Heart left ventricle (tissue), 16 donors: ENCODE data around the gene GNL1. TPM values are rescaled to one million over a fixed set of nuclear protein-coding genes. Genes with fewer than 3 reads are reported as not detected.

ENCODE experiments used
- ATAC-seq, 4 donors: fragments of 200-7000 bp; cut with Tn5 transposase; one replicate each; pipeline ENCODE4 v1.9.1; 2020 to 2022; ENCODE audit warnings: moderate library complexity in 4 of 4, mild to moderate bottlenecking in 3 of 4, moderate number of reproducible peaks in 1 of 4
- DNase-seq, 5 donors: peaks; one replicate each; pipeline ENCODE4 v3.0.0-alpha.2; 2020
- H3K27ac ChIP-seq, 12 donors: fragments of 200-600 bp; sonication (generic) in 4 of 12; one replicate each; pipeline versions ENCODE4 v1.5.0 to v1.8.0; 2016 to 2022; ENCODE audit warnings: mild to moderate bottlenecking in 2 of 12
- H3K27me3 ChIP-seq, 9 donors: fragments of 200-600 bp; sonication (generic) in 2 of 9; one replicate each; pipeline versions ENCODE4 v1.5.1 to v1.8.0; 2016 to 2022; ENCODE audit warnings: mild to moderate bottlenecking in 3 of 9
- H3K36me3 ChIP-seq, 9 donors: fragments of 200-600 bp; sonication (generic) in 2 of 9; one replicate each; pipeline versions ENCODE4 v1.5.0 to v1.8.0; 2018 to 2022; ENCODE audit warnings: mild to moderate bottlenecking in 2 of 9
- H3K4me1 ChIP-seq, 12 donors: fragments of 200-600 bp; sonication (generic) in 4 of 12; one replicate each; pipeline versions ENCODE4 v1.5.0 to v1.8.0; 2016 to 2022; ENCODE audit warnings: mild to moderate bottlenecking in 3 of 12
- H3K4me3 ChIP-seq, 12 donors: fragments of 200-600 bp; sonication (generic) in 4 of 12; one replicate each; pipeline versions ENCODE4 v1.5.0 to v1.8.0; 2017 to 2022; ENCODE audit warnings: mild to moderate bottlenecking in 9 of 12, moderate library complexity in 4 of 12
- H3K9me3 ChIP-seq, 12 donors: fragments of 200-600 bp; sonication (generic) in 4 of 12; one replicate each; pipeline versions ENCODE4 v1.5.0 to v1.8.0; 2016 to 2022; ENCODE audit warnings: mild to moderate bottlenecking in 1 of 12
- CTCF ChIP-seq, 12 donors: fragments of 200-600 bp; sonication (generic) in 4 of 12; IDR thresholded peaks; one replicate each; pipeline versions ENCODE4 v1.5.0 to v1.8.0; 2018 to 2022; ENCODE audit warnings: antibody characterized with exemption in 12 of 12, mild to moderate bottlenecking in 5 of 12
- POLR2A ChIP-seq, 2 donors: fragments of 450-650 bp; IDR thresholded peaks; one replicate each; pipeline ENCODE4 v1.6.1; 2017; ENCODE audit warnings: antibody characterized with exemption in 2 of 2, mild to moderate bottlenecking in 2 of 2, moderate library complexity in 2 of 2
- WGBS, 4 donors: extraction: QIAGEN DNeasy Blood & Tissue Kit in 2 of 4; methylation state at CpG; one replicate each; pipeline versions ENCODE4 v1.1.5 to v1.1.7; 2013 to 2018; 5-methylcytosine and 5-hydroxymethylcytosine counted together
- intact Hi-C, 10 donors: fragments of 100-400 bp; cut with DNase I; formaldehyde crosslinking; loops; one replicate each; pipeline versions ENCODE4 v1.11.1 to v1.14.2; 2022
- polyA plus RNA-seq, 2 donors: library from polyadenylated mRNA; stranded (reverse); fragments of 200-250 nt; gene quantifications; one replicate each; pipeline ENCODE4 v1.2.3, GENCODE V29; 2013
- total RNA-seq, 9 donors: library from RNA; depleted of rRNA in 2 of 9; stranded (reverse); fragments of >200 nt in 2 of 9; fragmentation: NEBNext Ultra II Directional in 3 of 9; extraction: Animal tissue kit (Norgen Biotek cat#: 25700) in 3 of 9; gene quantifications; one replicate each; pipeline versions ENCODE4 v1.1.0 to v1.2.4, GENCODE V29; 2016 to 2023
- donor health status: ischemic (EF 13 %, LVEDD 7.1; RV severe dilation, severe dysfunction).
- donor health status: healthy with polysubstance abuse.
- donor health status: DM: no; HTN: yes; CAD: no.
- donor health status: DM: no; HTN: no; CAD: no.
- donor health status: ischemic (EF 25% LVEDD 6.9; RV normal size, moderate dysfunction).
- donor health status: ischemic (EF 25% LVEDD 5.7; RV mildly dilated, moderate dysfunction).
- donor health status: healthy.
- donor health status: DM: yes; HTN: yes; CAD: no.
- donor health status: ischemic (EF 35%, LVEDD 5.7; RV mildly dilated, moderate dysfunction).
- donor health status: nonischemic (EF 11% LVEDD 7.7; RV severe dilation, severe dysfunction).
- donor health status: DM: yes; HTN: yes; CAD: no.
- donor health status: PGD.
- donor health status: ischemic (EF 29% LVEDD 5.4; RV normal size, mild dysfunction).
- donor health status: nonischemic (EF 23%, LVEDD 6.1; RV moderate dilation, normal function).

Gene GNL1
- total and polyA plus RNA-seq, 11 donors: 9.1 to 33.5 (median 17.7) TPM

DNA sequence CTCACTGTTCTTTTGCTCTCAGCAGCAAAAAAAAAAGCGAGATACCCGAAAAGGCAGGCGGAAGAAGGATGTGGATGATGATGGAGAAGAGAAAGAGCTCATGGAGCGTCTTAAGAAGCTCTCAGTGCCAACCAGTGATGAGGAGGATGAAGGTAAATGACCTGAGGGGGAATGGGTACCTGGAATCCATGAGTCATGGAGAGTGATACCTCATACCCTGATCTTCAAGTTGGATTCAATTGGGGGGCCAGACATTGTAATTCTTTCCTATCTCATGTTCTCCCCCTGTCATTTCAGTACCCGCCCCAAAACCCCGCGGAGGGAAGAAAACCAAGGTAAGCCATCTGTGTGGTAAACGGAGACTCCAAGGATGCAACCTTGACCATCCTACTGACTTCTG lies 21.8 kb upstream of the GNL1 start:
- WGBS, 4 donors: 96 to 97% (median 97%) methylated on average over 8 of the region's 8 CpGs
- intact Hi-C loops: no loop called here
- DNase-seq: no peak
- Histone ChIP-seq H3K27me3 (no peaks in the 10 kb centered on the region), H3K9me3 (no peaks in the 10 kb centered on the region), H3K4me1 (peaks cover 0 to 16% (median 6%) of the 10 kb centered on the region in 12 donors), H3K27ac (no peak overlapping the region), H3K4me3 (no peak overlapping the region), H3K36me3 (peaks cover 3 to 89% (median 69%) of the 10 kb centered on the region in 9 donors)
- TF ChIP-seq POLR2A (IDR thresholded peaks at IDR 0.05): no peak
- TF ChIP-seq CTCF (IDR thresholded peaks at IDR 0.05): no peak
- no peak for ATAC-seq

DNA sequence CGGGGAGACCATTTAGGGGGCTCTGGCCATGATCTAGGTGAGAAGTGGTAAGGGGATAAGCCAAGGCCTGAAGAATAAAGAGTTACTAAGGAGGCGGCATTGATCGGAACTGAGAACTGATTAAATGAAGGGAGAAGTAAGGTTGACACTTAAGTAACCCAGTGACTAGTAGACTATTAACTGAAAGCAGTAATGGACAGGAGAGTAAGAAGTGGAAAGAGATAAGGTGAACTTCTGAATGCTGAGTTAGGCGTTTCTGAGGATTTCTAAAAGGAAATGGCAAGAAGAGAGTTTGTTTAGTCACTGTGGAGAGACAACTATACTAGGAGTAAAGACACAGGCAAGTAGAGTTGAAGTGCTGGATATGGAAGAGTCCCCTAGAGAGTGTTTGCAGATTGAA lies 16.8 kb upstream of the GNL1 start:
- H3K9me3 ChIP-seq: no peaks in the 10 kb centered on the region
- DNase-seq: no peak
- intact Hi-C loops: loop anchor here in 1 of 10 donors (2.0 kb wide), 1 partner anchor 20 kb away; no protein-coding TSS in a partner anchor
- no peak for ATAC-seq
- no peak overlapping the region for H3K4me3 ChIP-seq
- 58 to 71% (median 59%) methylated on average over 4 of the region's 4 CpGs for WGBS, 4 donors
- H3K27me3 ChIP-seq: no peaks in the 10 kb centered on the region
- peaks cover 0 to 40% (median 28%) of the 10 kb centered on the region in 12 donors for H3K4me1 ChIP-seq
- H3K36me3 ChIP-seq: peaks cover 0 to 39% (median 24%) of the 10 kb centered on the region in 9 donors
- no peak overlapping the region for H3K27ac ChIP-seq
- no peak for TF ChIP-seq POLR2A (IDR thresholded peaks at IDR 0.05)
- no peak for TF ChIP-seq CTCF (IDR thresholded peaks at IDR 0.05)

DNA sequence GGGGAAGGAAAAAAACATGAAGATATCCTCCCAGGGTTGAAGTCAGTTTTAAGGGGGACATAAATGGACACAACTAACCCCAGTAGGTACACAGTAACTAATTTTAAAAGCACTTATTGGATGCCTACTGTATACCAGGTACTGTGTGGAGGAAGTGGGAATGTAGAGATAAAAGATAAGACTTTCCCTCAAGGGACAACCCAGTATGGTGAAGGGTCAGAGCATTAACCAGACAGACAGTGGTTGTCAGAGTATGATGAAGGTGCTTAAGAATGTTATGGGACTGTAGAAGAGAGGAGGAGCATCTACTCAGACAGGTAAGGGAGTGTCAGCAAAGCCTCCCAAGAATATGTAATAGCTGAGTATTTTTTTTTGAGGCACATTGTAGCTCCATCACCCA lies 15.9 kb upstream of the GNL1 start:
- Histone ChIP-seq H3K27me3 (no peaks in the 10 kb centered on the region), H3K36me3 (peaks cover 0 to 29% (median 14%) of the 10 kb centered on the region in 9 donors), H3K27ac (peak overlapping the region in 8 of 12 donors; percentile 84 to 97 (median 88)), H3K4me1 (peaks cover 0 to 40% (median 28%) of the 10 kb centered on the region in 12 donors), H3K4me3 (peak overlapping the region; percentile 27 to 95 (median 73)), H3K9me3 (no peaks in the 10 kb centered on the region)
- DNase-seq: no peak
- TF ChIP-seq POLR2A (IDR thresholded peaks at IDR 0.05): no peak
- no peak for TF ChIP-seq CTCF (IDR thresholded peaks at IDR 0.05)
- intact Hi-C loops: loop anchor here in 1 of 10 donors (2.0 kb wide), 1 partner anchor 21 kb away; no protein-coding TSS in a partner anchor
- ATAC-seq: no peak

- intact Hi-C loops: loop anchor here in 5 of 10 donors (1.0 to 2.0 kb wide), 4 partner anchors 15 to 45 kb away; partner anchors contain the start of genes GNL1 (in 3 of the 5), PRR3 (in 2 of the 5), MRPS18B (in 1 of the 5) and PPP1R10 (in 1 of the 5)
- ATAC-seq: no peak
- Histone ChIP-seq H3K27me3 (no peaks in the 10 kb centered on the region), H3K27ac (peak overlapping the region in 11 of 12 donors; percentile 80 to 97 (median 88)), H3K9me3 (no peaks in the 10 kb centered on the region), H3K36me3 (peaks cover 0 to 25% (median 10%) of the 10 kb centered on the region in 9 donors), H3K4me3 (peak overlapping the region; percentile 27 to 95 (median 73)), H3K4me1 (peaks cover 0 to 40% (median 28%) of the 10 kb centered on the region in 12 donors)
- no peak for DNase-seq
- WGBS, 4 donors: 1% methylated on average over 8 of the region's 8 CpGs
- TF ChIP-seq CTCF (IDR thresholded peaks at IDR 0.05): no peak
- no peak for TF ChIP-seq POLR2A (IDR thresholded peaks at IDR 0.05)
Observed at GRCh38 chr6:30571762-30572082, 15.4 kb upstream of the GNL1 start.
